Measurements from ENCODE around the gene AATF.

AATF gene

GRCh38 chr17:36977568-36977967, 28.8 kb downstream of the AATF start:
- H4K20me1 ChIP-seq (ENCODE audit: insufficient read depth, low read length, poor library complexity, severe bottlenecking), result peaks cover 23% of the 10 kb centered on the region
- H3K79me2 ChIP-seq (ENCODE audit: insufficient read depth, low read length), result peaks cover 86% of the 10 kb centered on the region
- H3K9me2 ChIP-seq (replicated peaks; ENCODE audit: low read depth, low read length), result no peaks in the 10 kb centered on the region
- H3K4me1 ChIP-seq (ENCODE audit: insufficient read depth, low read length, poor library complexity, severe bottlenecking), result peaks cover 3% of the 10 kb centered on the region
- no peak overlapping the region for H3K9ac ChIP-seq (ENCODE audit: low read depth, low read length, poor library complexity, severe bottlenecking)
- H3K27me3 ChIP-seq (ENCODE audit: insufficient read depth, low read length, poor library complexity, severe bottlenecking), result no peaks in the 10 kb centered on the region
- TF ChIP-seq CTCF (conservative IDR thresholded peaks at IDR 0.05; ENCODE audit: low read length), result no peak
- no peak for TF ChIP-seq EZH2phosphoT487 (IDR thresholded peaks at IDR 0.05; ENCODE audit: borderline replicate concordance)
- H3K9me3 ChIP-seq (ENCODE audit: insufficient read depth, low read depth, low read length), result no peaks in the 10 kb centered on the region
- H2AFZ ChIP-seq (ENCODE audit: low read length), result no peak overlapping the region
- no peaks in the 10 kb centered on the region for H3F3A ChIP-seq (ENCODE audit: low read depth)
- H3K36me3 ChIP-seq (ENCODE audit: insufficient read depth, low read length), result peaks cover 6% of the 10 kb centered on the region; the same call in 1 of the 2 replicates
- H3K4me3 ChIP-seq (ENCODE audit: low read length, poor library complexity, severe bottlenecking), result no peak overlapping the region
- no peak overlapping the region for H3K4me2 ChIP-seq (ENCODE audit: low read depth, low read length, poor library complexity, severe bottlenecking)

GRCh38 chr17:36978810-36979564, 30.2 kb downstream of the AATF start:
- H3K9ac ChIP-seq (ENCODE audit: low read depth, low read length, poor library complexity, severe bottlenecking), result no peak overlapping the region
- H2AFZ ChIP-seq (ENCODE audit: low read length), result no peak overlapping the region
- no peaks in the 10 kb centered on the region for H3F3A ChIP-seq (ENCODE audit: low read depth)
- peaks cover 88% of the 10 kb centered on the region for H3K79me2 ChIP-seq (ENCODE audit: insufficient read depth, low read length)
- H3K36me3 ChIP-seq (ENCODE audit: insufficient read depth, low read length), result peaks cover 8% of the 10 kb centered on the region; the same call in 1 of the 2 replicates
- no peak for TF ChIP-seq CTCF (conservative IDR thresholded peaks at IDR 0.05; ENCODE audit: low read length)
- no peak for TF ChIP-seq EZH2phosphoT487 (IDR thresholded peaks at IDR 0.05; ENCODE audit: borderline replicate concordance)
- peaks cover 3% of the 10 kb centered on the region for H3K4me1 ChIP-seq (ENCODE audit: insufficient read depth, low read length, poor library complexity, severe bottlenecking)
- no peak overlapping the region for H3K4me2 ChIP-seq (ENCODE audit: low read depth, low read length, poor library complexity, severe bottlenecking)
- H3K9me2 ChIP-seq (replicated peaks; ENCODE audit: low read depth, low read length), result no peaks in the 10 kb centered on the region
- no peaks in the 10 kb centered on the region for H3K27me3 ChIP-seq (ENCODE audit: insufficient read depth, low read length, poor library complexity, severe bottlenecking)
- H4K20me1 ChIP-seq (ENCODE audit: insufficient read depth, low read length, poor library complexity, severe bottlenecking), result peaks cover 23% of the 10 kb centered on the region
- H3K4me3 ChIP-seq (ENCODE audit: low read length, poor library complexity, severe bottlenecking), result no peak overlapping the region
- H3K9me3 ChIP-seq (ENCODE audit: insufficient read depth, low read depth, low read length), result no peaks in the 10 kb centered on the region

- Histone ChIP-seq H3F3A (ENCODE audit: low read depth) (no peaks in the 10 kb centered on the region), H3K4me3 (ENCODE audit: low read length, poor library complexity, severe bottlenecking) (no peak overlapping the region), H3K36me3 (ENCODE audit: insufficient read depth, low read length) (peaks cover 8% of the 10 kb centered on the region; the same call in 1 of the 2 replicates), H3K4me2 (ENCODE audit: low read depth, low read length, poor library complexity, severe bottlenecking) (no peak overlapping the region), H3K9me3 (ENCODE audit: insufficient read depth, low read depth, low read length) (no peaks in the 10 kb centered on the region), H2AFZ (ENCODE audit: low read length) (no peak overlapping the region), H3K9ac (ENCODE audit: low read depth, low read length, poor library complexity, severe bottlenecking) (no peak overlapping the region), H3K79me2 (ENCODE audit: insufficient read depth, low read length) (peaks cover 82% of the 10 kb centered on the region), H3K9me2 (replicated peaks; ENCODE audit: low read depth, low read length) (no peaks in the 10 kb centered on the region), H3K27me3 (ENCODE audit: insufficient read depth, low read length, poor library complexity, severe bottlenecking) (no peaks in the 10 kb centered on the region), H3K4me1 (ENCODE audit: insufficient read depth, low read length, poor library complexity, severe bottlenecking) (peaks cover 3% of the 10 kb centered on the region), H4K20me1 (ENCODE audit: insufficient read depth, low read length, poor library complexity, severe bottlenecking) (peaks cover 23% of the 10 kb centered on the region)
- TF ChIP-seq EZH2phosphoT487 (IDR thresholded peaks at IDR 0.05; ENCODE audit: borderline replicate concordance), result no peak
- no peak for TF ChIP-seq CTCF (conservative IDR thresholded peaks at IDR 0.05; ENCODE audit: low read length)
Observed at GRCh38 chr17:36979565-36979941, 30.8 kb downstream of the AATF start.

Measured in Loucy (cell line).